HepG2 (cell line): Measurements from ENCODE around the gene LRP5. TPM values are rescaled to one million over a fixed set of nuclear protein-coding genes. Genes with fewer than 3 reads are reported as not detected.
A peak's percentile ranks its signal among the peaks of the same experiment; 100 is the strongest.

Experiments used
- ATF4 ChIP-seq, 2 experiments: fragments of 450-650 bp in 1 of 2; sonication (generic) in 1 of 2; formaldehyde crosslinking; IDR thresholded peaks; 2 replicates each; pipeline versions ENCODE4 v1.5.0 to v1.8.0; 2020 to 2022; ENCODE audit warnings: mild to moderate bottlenecking in 1 of 2, missing genetic modification reagents in 1 of 2
- CREM ChIP-seq, 2 experiments: sonication (generic) in 1 of 2; formaldehyde crosslinking in 1 of 2; IDR thresholded peaks; 2 replicates each; pipeline versions ENCODE4 v1.4.0 to v1.6.1; 2016 to 2020; ENCODE audit warnings: antibody characterized with exemption in 1 of 2, mild to moderate bottlenecking in 1 of 2, missing genetic modification reagents in 1 of 2
- FOSL1 ChIP-seq: sonication (generic); formaldehyde crosslinking; IDR thresholded peaks from 2 replicates; pipeline ENCODE4 v1.9.0; 2021; ENCODE audit warnings: missing genetic modification reagents, borderline replicate concordance
- GRHL1 ChIP-seq: sonication (generic); formaldehyde crosslinking; conservative IDR thresholded peaks from 2 replicates; pipeline ENCODE4 v1.8.0; 2022; ENCODE audit warnings: missing genetic modification reagents
- HMGXB4 ChIP-seq, 2 experiments: sonication (generic) in 1 of 2; formaldehyde crosslinking in 1 of 2; IDR thresholded peaks; 2 replicates each; pipeline versions ENCODE4 v1.4.0 to v1.6.1; 2018 to 2020; ENCODE audit warnings: missing genetic modification reagents in 2 of 2, borderline replicate concordance in 1 of 2, low read depth in 1 of 2, mild to moderate bottlenecking in 1 of 2, missing biosample characterization in 1 of 2
- KDM6A ChIP-seq: IDR thresholded peaks from 2 replicates; pipeline ENCODE4 v1.6.1; 2016; ENCODE audit warnings: low read depth
- MAFK ChIP-seq, 2 experiments: IDR thresholded peaks in 1 of 2; conservative IDR thresholded peaks in 1 of 2; 2 replicates each; pipeline ENCODE4 v1.6.1; 2011; ENCODE audit warnings: improper control_type of control experiment in 2 of 2, low read length in 2 of 2
- MEIS2 ChIP-seq: sonication (generic); formaldehyde crosslinking; IDR thresholded peaks from 2 replicates; pipeline ENCODE4 v1.9.0; 2021; ENCODE audit warnings: mild to moderate bottlenecking, missing genetic modification reagents
- SP5 ChIP-seq: IDR thresholded peaks from 2 replicates; pipeline ENCODE4 v1.6.1; 2016; ENCODE audit warnings: low read depth, borderline replicate concordance
- ZBTB33 ChIP-seq: sonication (generic); formaldehyde crosslinking; IDR thresholded peaks from 2 replicates; pipeline ENCODE4 v1.4.0; 2020; ENCODE audit warnings: missing genetic modification reagents
- ZFP36L1 ChIP-seq: sonication (generic); formaldehyde crosslinking; IDR thresholded peaks from 2 replicates; pipeline ENCODE4 v1.8.0; 2022; ENCODE audit warnings: mild to moderate bottlenecking, missing genetic modification reagents, moderate library complexity
- ZHX1 ChIP-seq: sonication (generic); formaldehyde crosslinking; IDR thresholded peaks from 2 replicates; pipeline ENCODE4 v1.8.1; 2022; ENCODE audit warnings: low read depth, mild to moderate bottlenecking, missing genetic modification reagents
- ZKSCAN8 ChIP-seq: IDR thresholded peaks from 2 replicates; pipeline ENCODE4 v1.6.1; 2016; ENCODE audit warnings: borderline replicate concordance, missing genetic modification reagents, missing compliant biosample characterization
- ZNF546 ChIP-seq: sonication (generic); formaldehyde crosslinking; conservative IDR thresholded peaks from 2 replicates; pipeline ENCODE4 v1.8.1; 2023; ENCODE audit warnings: mild to moderate bottlenecking, missing genetic modification reagents
- ZNF547 ChIP-seq: sonication (generic); formaldehyde crosslinking; IDR thresholded peaks from 2 replicates; pipeline ENCODE4 v1.5.1; 2020; ENCODE audit warnings: mild to moderate bottlenecking, missing genetic modification reagents
- ZNF773 ChIP-seq: sonication (generic); formaldehyde crosslinking; IDR thresholded peaks from 2 replicates; pipeline ENCODE4 v1.4.0; 2020; ENCODE audit warnings: missing genetic modification reagents, borderline replicate concordance
- ZNF816 ChIP-seq: sonication (generic); formaldehyde crosslinking; IDR thresholded peaks from 2 replicates; pipeline ENCODE4 v1.8.0; 2022; ENCODE audit warnings: missing genetic modification reagents, mild to moderate bottlenecking, borderline replicate concordance
- polyA plus RNA-seq, 8 experiments: library from polyadenylated mRNA; depleted of rRNA in 3 of 8; stranded (reverse) in 7 of 8; unstranded in 1 of 8; fragments of >200 nt; fragmentation: Illumina TruSeq in 4 of 8; extraction: Trizol in 4 of 8; gene quantifications; 2 replicates each; pipeline versions ENCODE4 v1.2.1 to v1.2.3, GENCODE V29; 2011 to 2016; ENCODE audit warnings: low read depth in 4 of 8, missing spikeins in 1 of 8, mixed read lengths in 1 of 8; ENCODE audit not compliant: insufficient read depth in 1 of 8
- total RNA-seq, 5 experiments: library from RNA; depleted of rRNA; stranded (reverse); fragments of >200 nt; fragmentation: Illumina TruSeq; extraction: Trizol; gene quantifications; 2 replicates each; pipeline ENCODE4 v1.2.3, GENCODE V29; 2016; ENCODE audit warnings: low read depth in 1 of 5

Gene LRP5
- total and polyA plus RNA-seq, 2 of the 13 experiments (the other 11 are each of a cell fraction or from before 2014, with no cell fraction given): 40.4 to 64.0 TPM

GRCh38 chr11:68326334-68327215 lies 14.2 kb downstream of the LRP5 start (continued):
- TF ChIP-seq HMGXB4 (CRISPR knock-in tag; IDR thresholded peaks at IDR 0.05; ENCODE audit: borderline replicate concordance in 1 of 2, low read depth in 1 of 2) (0 out of 4 replicates have a peak, but pooled peaks of 1 of the 2 experiments have one; percentile 45), MAFK (conservative IDR thresholded peaks at IDR 0.05 in 1 of 2, IDR thresholded peaks at IDR 0.05 in 1 of 2; ENCODE audit: low read length in 2 of 2) (no peak), ZNF816 (no peak), ZNF547 (CRISPR knock-in tag) (peak; percentile 61; the same call in 1 of the 2 replicates), ZNF546 (0 out of 2 replicates have a peak, but pooled peaks have one; percentile 42), CREM (IDR thresholded peaks at IDR 0.05) (no peak), CREM (CRISPR knock-in tag; IDR thresholded peaks at IDR 0.05) (no peak), GRHL1 (CRISPR knock-in tag) (no peak), ZBTB33 (CRISPR knock-in tag) (peak; percentile 81), KDM6A (CRISPR knock-in tag) (0 out of 2 replicates have a peak, but pooled peaks have one; percentile 31), ATF4 (CRISPR knock-in tag; IDR thresholded peaks at IDR 0.05) (no peak), ZHX1 (CRISPR knock-in tag) (peak; percentile 43; the same call in 1 of the 2 replicates), ZNF773 (no peak), ZKSCAN8 (CRISPR knock-in tag) (no peak), FOSL1 (no peak), SP5 (CRISPR knock-in tag) (no peak), ZFP36L1 (CRISPR knock-in tag) (no peak; the same call in 1 of the 2 replicates), MEIS2 (CRISPR knock-in tag) (0 out of 2 replicates have a peak, but pooled peaks have one; percentile 50)
